HepG2 (cell line): ENCODE data around the gene NOX3. TPM values are rescaled to one million over a fixed set of nuclear protein-coding genes. Genes with fewer than 3 reads are reported as not detected.

Experiments
- EZH2 ChIP-seq: conservative IDR thresholded peaks from 2 replicates; pipeline ENCODE4 v1.6.1; 2012; ENCODE audit warnings: mild to moderate bottlenecking, low read depth, low read length, moderate library complexity
- FOXM1 ChIP-seq: sonication (generic); formaldehyde crosslinking; IDR thresholded peaks from 2 replicates; pipeline ENCODE4 v1.5.0; 2020; ENCODE audit warnings: missing genetic modification reagents
- KDM4B ChIP-seq: sonication (generic); formaldehyde crosslinking; IDR thresholded peaks from 2 replicates; pipeline ENCODE4 v1.4.0; 2020; ENCODE audit warnings: missing genetic modification reagents
- KLF13 ChIP-seq: sonication (generic); formaldehyde crosslinking; IDR thresholded peaks from 2 replicates; pipeline ENCODE4 v1.4.0; 2020; ENCODE audit warnings: mild to moderate bottlenecking, missing genetic modification reagents
- MBD4 ChIP-seq: IDR thresholded peaks from 2 replicates; pipeline ENCODE4 v1.6.1; 2012; ENCODE audit warnings: low read length, inconsistent platforms, borderline replicate concordance
- MIER3 ChIP-seq: IDR thresholded peaks from 2 replicates; pipeline ENCODE4 v1.6.1; 2016; ENCODE audit warnings: missing compliant biosample characterization, borderline replicate concordance
- MLLT10 ChIP-seq: sonication (generic); formaldehyde crosslinking; IDR thresholded peaks from 2 replicates; pipeline ENCODE4 v1.4.0; 2020; ENCODE audit warnings: missing genetic modification reagents
- RFXAP ChIP-seq: sonication (generic); formaldehyde crosslinking; IDR thresholded peaks from 2 replicates; pipeline ENCODE4 v1.4.0; 2020; ENCODE audit warnings: missing genetic modification reagents, borderline replicate concordance
- SMAD3 ChIP-seq: sonication (generic); formaldehyde crosslinking; IDR thresholded peaks from 2 replicates; pipeline ENCODE4 v1.4.0; 2020; ENCODE audit warnings: missing genetic modification reagents
- SNAI1 ChIP-seq: sonication (generic); formaldehyde crosslinking; IDR thresholded peaks from 2 replicates; pipeline ENCODE4 v1.5.0; 2020; ENCODE audit warnings: mild to moderate bottlenecking, missing genetic modification reagents, borderline replicate concordance
- TRIM24 ChIP-seq: sonication (generic); formaldehyde crosslinking; IDR thresholded peaks from 2 replicates; pipeline ENCODE4 v1.8.0; 2022; ENCODE audit warnings: mild to moderate bottlenecking, missing genetic modification reagents
- U2AF1 ChIP-seq: fragments of 200-400 bp; formaldehyde crosslinking; optimal IDR thresholded peaks from 2 replicates; pipeline ENCODE3; 2017; ENCODE audit warnings: mild to moderate bottlenecking, low read depth, low read length
- ZFP37 ChIP-seq: sonication (generic); formaldehyde crosslinking; IDR thresholded peaks from 2 replicates; pipeline ENCODE4 v1.4.0; 2020; ENCODE audit warnings: missing genetic modification reagents, borderline replicate concordance
- ZFP62 ChIP-seq: sonication (generic); formaldehyde crosslinking; IDR thresholded peaks from 2 replicates; pipeline ENCODE4 v1.4.0; 2020; ENCODE audit warnings: missing genetic modification reagents
- ZNF10 ChIP-seq: sonication (generic); formaldehyde crosslinking; IDR thresholded peaks from 2 replicates; pipeline ENCODE4 v1.4.0; 2020; ENCODE audit warnings: mild to moderate bottlenecking, low read depth, missing genetic modification reagents, borderline replicate concordance
- ZNF12 ChIP-seq: sonication (generic); formaldehyde crosslinking; IDR thresholded peaks from 2 replicates; pipeline ENCODE4 v1.5.0; 2020; ENCODE audit warnings: missing genetic modification reagents
- ZNF761 ChIP-seq: sonication (generic); formaldehyde crosslinking; conservative IDR thresholded peaks from 2 replicates; pipeline ENCODE4 v1.4.0; 2020; ENCODE audit warnings: mild to moderate bottlenecking, missing genetic modification reagents
- ZNF768 ChIP-seq: sonication (generic); formaldehyde crosslinking; IDR thresholded peaks from 2 replicates; pipeline ENCODE4 v1.4.0; 2020; ENCODE audit warnings: missing genetic modification reagents
- ZNF841 ChIP-seq: sonication (generic); formaldehyde crosslinking; IDR thresholded peaks from 2 replicates; pipeline ENCODE4 v1.8.1; 2023; ENCODE audit warnings: missing genetic modification reagents, borderline replicate concordance
- polyA plus RNA-seq, 8 experiments: library from polyadenylated mRNA; depleted of rRNA in 3 of 8; stranded (reverse) in 7 of 8; unstranded in 1 of 8; fragments of >200 nt; fragmentation: Illumina TruSeq in 4 of 8; extraction: Trizol in 4 of 8; gene quantifications; 2 replicates each; pipeline versions ENCODE4 v1.2.1 to v1.2.3, GENCODE V29; 2011 to 2016; ENCODE audit warnings: low read depth in 4 of 8, missing spikeins in 1 of 8, mixed read lengths in 1 of 8; ENCODE audit not compliant: insufficient read depth in 1 of 8
- total RNA-seq, 5 experiments: library from RNA; depleted of rRNA; stranded (reverse); fragments of >200 nt; fragmentation: Illumina TruSeq; extraction: Trizol; gene quantifications; 2 replicates each; pipeline ENCODE4 v1.2.3, GENCODE V29; 2016; ENCODE audit warnings: low read depth in 1 of 5
- TF ChIP-seq, protein P1 (sequence below): sonication (generic); formaldehyde crosslinking; conservative IDR thresholded peaks from 2 replicates; pipeline ENCODE4 v1.4.0; 2020; ENCODE audit warnings: missing genetic modification reagents
- TF ChIP-seq, protein P2 (sequence below): sonication (generic); formaldehyde crosslinking; IDR thresholded peaks from 2 replicates; pipeline ENCODE4 v1.5.0; 2020; ENCODE audit warnings: mild to moderate bottlenecking, missing genetic modification reagents, borderline replicate concordance
- TF ChIP-seq, protein P3 (sequence below): sonication (generic); formaldehyde crosslinking; IDR thresholded peaks from 2 replicates; pipeline ENCODE4 v1.5.0; 2020; ENCODE audit warnings: missing genetic modification reagents, mild to moderate bottlenecking, borderline replicate concordance
- TF ChIP-seq, protein P4 (sequence below): sonication (generic); formaldehyde crosslinking; IDR thresholded peaks from 2 replicates; pipeline ENCODE4 v1.5.1; 2020; ENCODE audit warnings: missing genetic modification reagents, mild to moderate bottlenecking, borderline replicate concordance

NOX3 gene
- total and polyA plus RNA-seq, 2 of the 13 experiments (the other 11 are each of a cell fraction or from before 2014, with no cell fraction given), result 0.09 to 0.18 TPM

DNA sequence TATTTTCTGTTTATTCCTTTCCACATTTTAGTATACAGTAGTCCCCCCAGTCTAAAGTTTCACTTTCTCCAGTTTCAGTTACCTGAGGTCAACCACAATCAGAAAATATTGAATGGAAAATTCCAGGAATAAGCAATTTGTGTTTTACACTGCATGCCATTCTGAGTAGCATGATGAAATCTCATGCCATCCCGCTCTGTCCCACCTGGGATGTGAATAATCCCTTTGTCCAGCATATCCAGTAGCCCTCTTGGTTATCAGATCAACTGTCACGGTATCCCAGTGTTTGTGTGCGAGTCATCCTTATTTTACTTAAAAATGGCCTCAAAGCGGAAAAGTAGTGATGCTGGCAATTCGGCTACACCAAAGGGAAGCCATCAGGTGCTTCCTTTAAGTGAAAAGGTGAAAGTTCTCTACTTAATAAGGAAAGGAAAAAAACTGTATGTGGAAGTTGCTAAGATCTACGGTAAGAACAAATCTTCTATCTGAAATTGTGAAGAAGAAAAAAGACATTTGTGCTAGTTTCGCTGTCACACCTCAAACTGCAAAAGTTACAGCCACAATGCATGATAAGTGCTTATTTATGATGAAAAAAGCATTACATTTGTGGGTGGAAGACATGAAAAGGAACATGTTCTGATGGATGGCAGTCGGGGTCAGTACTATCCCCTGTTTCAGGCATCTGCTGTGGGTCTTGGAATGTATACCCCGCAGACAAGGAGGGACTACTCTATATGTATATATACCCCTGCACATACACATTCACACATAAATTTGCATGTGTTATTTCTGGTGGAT, 11.3 kb downstream of the NOX3 start (continued):
- TF ChIP-seq TRIM24 (CRISPR knock-in tag) (no peak), ZNF761 (peak; percentile 71; the same call in 1 of the 2 replicates), RFXAP (CRISPR knock-in tag) (peak; percentile 46; the same call in 1 of the 2 replicates), MIER3 (CRISPR knock-in tag) (peak; percentile 74; the same call in 1 of the 2 replicates), U2AF1 (no peak), ZFP37 (CRISPR knock-in tag) (no peak), EZH2 (no peak), MLLT10 (CRISPR knock-in tag) (no peak), ZNF768 (CRISPR knock-in tag) (no peak), ZNF12 (CRISPR knock-in tag) (peak; percentile 56; the same call in 1 of the 2 replicates), ZFP62 (CRISPR knock-in tag) (no peak), MBD4 (peak; percentile 76; the same call in 1 of the 2 replicates), SMAD3 (CRISPR knock-in tag) (peak; percentile 95; the same call in 1 of the 2 replicates), KLF13 (CRISPR knock-in tag) (no peak), ZNF10 (CRISPR knock-in tag) (no peak), KDM4B (CRISPR knock-in tag) (peak; percentile 89), SNAI1 (CRISPR knock-in tag) (no peak), ZNF841 (CRISPR knock-in tag) (no peak), FOXM1 (CRISPR knock-in tag) (no peak)
- TF ChIP-seq, protein P1, sequence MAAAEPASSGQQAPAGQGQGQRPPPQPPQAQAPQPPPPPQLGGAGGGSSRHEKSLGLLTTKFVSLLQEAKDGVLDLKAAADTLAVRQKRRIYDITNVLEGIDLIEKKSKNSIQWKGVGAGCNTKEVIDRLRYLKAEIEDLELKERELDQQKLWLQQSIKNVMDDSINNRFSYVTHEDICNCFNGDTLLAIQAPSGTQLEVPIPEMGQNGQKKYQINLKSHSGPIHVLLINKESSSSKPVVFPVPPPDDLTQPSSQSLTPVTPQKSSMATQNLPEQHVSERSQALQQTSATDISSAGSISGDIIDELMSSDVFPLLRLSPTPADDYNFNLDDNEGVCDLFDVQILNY, result no peak
- TF ChIP-seq, protein P2, sequence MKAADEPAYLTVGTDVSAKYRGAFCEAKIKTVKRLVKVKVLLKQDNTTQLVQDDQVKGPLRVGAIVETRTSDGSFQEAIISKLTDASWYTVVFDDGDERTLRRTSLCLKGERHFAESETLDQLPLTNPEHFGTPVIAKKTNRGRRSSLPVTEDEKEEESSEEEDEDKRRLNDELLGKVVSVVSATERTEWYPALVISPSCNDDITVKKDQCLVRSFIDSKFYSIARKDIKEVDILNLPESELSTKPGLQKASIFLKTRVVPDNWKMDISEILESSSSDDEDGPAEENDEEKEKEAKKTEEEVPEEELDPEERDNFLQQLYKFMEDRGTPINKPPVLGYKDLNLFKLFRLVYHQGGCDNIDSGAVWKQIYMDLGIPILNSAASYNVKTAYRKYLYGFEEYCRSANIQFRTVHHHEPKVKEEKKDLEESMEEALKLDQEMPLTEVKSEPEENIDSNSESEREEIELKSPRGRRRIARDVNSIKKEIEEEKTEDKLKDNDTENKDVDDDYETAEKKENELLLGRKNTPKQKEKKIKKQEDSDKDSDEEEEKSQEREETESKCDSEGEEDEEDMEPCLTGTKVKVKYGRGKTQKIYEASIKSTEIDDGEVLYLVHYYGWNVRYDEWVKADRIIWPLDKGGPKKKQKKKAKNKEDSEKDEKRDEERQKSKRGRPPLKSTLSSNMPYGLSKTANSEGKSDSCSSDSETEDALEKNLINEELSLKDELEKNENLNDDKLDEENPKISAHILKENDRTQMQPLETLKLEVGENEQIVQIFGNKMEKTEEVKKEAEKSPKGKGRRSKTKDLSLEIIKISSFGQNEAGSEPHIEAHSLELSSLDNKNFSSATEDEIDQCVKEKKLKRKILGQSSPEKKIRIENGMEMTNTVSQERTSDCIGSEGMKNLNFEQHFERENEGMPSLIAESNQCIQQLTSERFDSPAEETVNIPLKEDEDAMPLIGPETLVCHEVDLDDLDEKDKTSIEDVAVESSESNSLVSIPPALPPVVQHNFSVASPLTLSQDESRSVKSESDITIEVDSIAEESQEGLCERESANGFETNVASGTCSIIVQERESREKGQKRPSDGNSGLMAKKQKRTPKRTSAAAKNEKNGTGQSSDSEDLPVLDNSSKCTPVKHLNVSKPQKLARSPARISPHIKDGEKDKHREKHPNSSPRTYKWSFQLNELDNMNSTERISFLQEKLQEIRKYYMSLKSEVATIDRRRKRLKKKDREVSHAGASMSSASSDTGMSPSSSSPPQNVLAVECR (CRISPR knock-in tag), result peak; percentile 52; the same call in 1 of the 2 replicates
- TF ChIP-seq, protein P3, sequence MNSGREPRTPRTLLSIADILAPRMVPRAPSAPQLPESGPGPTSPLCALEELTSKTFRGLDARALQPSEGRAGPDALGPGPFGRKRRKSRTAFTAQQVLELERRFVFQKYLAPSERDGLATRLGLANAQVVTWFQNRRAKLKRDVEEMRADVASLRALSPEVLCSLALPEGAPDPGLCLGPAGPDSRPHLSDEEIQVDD (CRISPR knock-in tag), result no peak
- TF ChIP-seq, protein P4, sequence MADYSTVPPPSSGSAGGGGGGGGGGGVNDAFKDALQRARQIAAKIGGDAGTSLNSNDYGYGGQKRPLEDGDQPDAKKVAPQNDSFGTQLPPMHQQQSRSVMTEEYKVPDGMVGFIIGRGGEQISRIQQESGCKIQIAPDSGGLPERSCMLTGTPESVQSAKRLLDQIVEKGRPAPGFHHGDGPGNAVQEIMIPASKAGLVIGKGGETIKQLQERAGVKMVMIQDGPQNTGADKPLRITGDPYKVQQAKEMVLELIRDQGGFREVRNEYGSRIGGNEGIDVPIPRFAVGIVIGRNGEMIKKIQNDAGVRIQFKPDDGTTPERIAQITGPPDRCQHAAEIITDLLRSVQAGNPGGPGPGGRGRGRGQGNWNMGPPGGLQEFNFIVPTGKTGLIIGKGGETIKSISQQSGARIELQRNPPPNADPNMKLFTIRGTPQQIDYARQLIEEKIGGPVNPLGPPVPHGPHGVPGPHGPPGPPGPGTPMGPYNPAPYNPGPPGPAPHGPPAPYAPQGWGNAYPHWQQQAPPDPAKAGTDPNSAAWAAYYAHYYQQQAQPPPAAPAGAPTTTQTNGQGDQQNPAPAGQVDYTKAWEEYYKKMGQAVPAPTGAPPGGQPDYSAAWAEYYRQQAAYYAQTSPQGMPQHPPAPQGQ (CRISPR knock-in tag), result no peak
